GM23338 (cell line): ENCODE data around the gene WRNIP1. TPM values are rescaled to one million over a fixed set of nuclear protein-coding genes. Genes with fewer than 3 reads are reported as not detected.

Source experiments
- ATAC-seq: fragments of 200-7000 bp; cut with Tn5 transposase; 3 replicates; pipeline ENCODE4 v1.9.1; 2020
- DNase-seq: peaks from one replicate; pipeline ENCODE4 v3.0.0-alpha.2; 2015; ENCODE audit warnings: low spot score
- H2AFZ ChIP-seq: fragments of 200-600 bp; sonication (generic); 2 replicates; pipeline ENCODE4 v1.8.0; 2016; ENCODE audit warnings: antibody characterized with exemption, mild to moderate bottlenecking, moderate library complexity
- H3F3A ChIP-seq: fragments of 200-600 bp; sonication (generic); replicated peaks from 2 replicates; pipeline ENCODE4 v1.8.0; 2017; ENCODE audit warnings: antibody characterized with exemption, mixed run types, low read depth
- H3K27ac ChIP-seq: fragments of 200-600 bp; sonication (generic); 2 replicates; pipeline ENCODE4 v1.6.1; 2016; ENCODE audit warnings: low read depth
- H3K27me3 ChIP-seq: fragments of 200-600 bp; sonication (generic); 2 replicates; pipeline ENCODE4 v1.8.0; 2016; ENCODE audit warnings: mild to moderate bottlenecking, mixed run types, moderate library complexity; ENCODE audit not compliant: insufficient read depth
- H3K36me3 ChIP-seq: fragments of 200-600 bp; sonication (generic); 2 replicates; pipeline ENCODE4 v1.8.0; 2016; ENCODE audit warnings: mild to moderate bottlenecking; ENCODE audit not compliant: insufficient read depth
- H3K4me1 ChIP-seq: fragments of 200-600 bp; sonication (generic); 2 replicates; pipeline ENCODE4 v1.8.0; 2016; ENCODE audit warnings: mild to moderate bottlenecking, moderate library complexity; ENCODE audit not compliant: insufficient read depth
- H3K4me2 ChIP-seq: fragments of 200-600 bp; sonication (generic); 2 replicates; pipeline ENCODE4 v1.7.1; 2017; ENCODE audit warnings: mixed run types
- H3K4me3 ChIP-seq: fragments of 200-600 bp; sonication (generic); 2 replicates; pipeline ENCODE4 v1.6.1; 2016; ENCODE audit warnings: mixed run types
- H3K79me2 ChIP-seq: fragments of 200-600 bp; sonication (generic); replicated peaks from 2 replicates; pipeline ENCODE4 v1.8.0; 2017; ENCODE audit warnings: mild to moderate bottlenecking; ENCODE audit not compliant: insufficient read depth
- H3K9me2 ChIP-seq: fragments of 200-600 bp; sonication (generic); 2 replicates; pipeline ENCODE4 v1.8.0; 2017; ENCODE audit not compliant: insufficient read depth
- H4K20me1 ChIP-seq: fragments of 200-600 bp; sonication (generic); replicated peaks from 2 replicates; pipeline ENCODE4 v1.8.0; 2017; ENCODE audit warnings: mild to moderate bottlenecking; ENCODE audit not compliant: insufficient read depth
- H3K27ac Mint-ChIP-seq: 2 replicates; pipeline ENCODE4 v1.8.0; 2020; ENCODE audit warnings: inconsistent platforms, mild to moderate bottlenecking, moderate library complexity, mixed read lengths
- H3K27me3 Mint-ChIP-seq: 3 replicates; pipeline ENCODE4 v1.8.0; 2022; ENCODE audit warnings: low read depth, mild to moderate bottlenecking, moderate library complexity, mixed read lengths, inconsistent platforms; ENCODE audit not compliant: insufficient read depth, poor library complexity
- H3K36me3 Mint-ChIP-seq: 3 replicates; pipeline ENCODE4 v1.8.0; 2021; ENCODE audit warnings: low read depth, mild to moderate bottlenecking, inconsistent platforms, moderate library complexity, mixed read lengths
- H3K4me1 Mint-ChIP-seq: 3 replicates; pipeline ENCODE4 v1.8.0; 2020; ENCODE audit warnings: mild to moderate bottlenecking, inconsistent platforms, mixed read lengths
- H3K4me3 Mint-ChIP-seq: 3 replicates; pipeline ENCODE4 v1.8.0; 2021; ENCODE audit warnings: moderate library complexity, mild to moderate bottlenecking, inconsistent platforms, mixed read lengths
- H3K9me3 Mint-ChIP-seq: 3 replicates; pipeline ENCODE4 v1.8.0; 2020; ENCODE audit warnings: moderate library complexity, mild to moderate bottlenecking, inconsistent platforms, mixed read lengths
- ETS1 ChIP-seq: IDR thresholded peaks from 2 replicates; pipeline ENCODE4 v1.6.1; 2016; ENCODE audit warnings: antibody characterized with exemption
- EZH2phosphoT487 ChIP-seq: fragments of 200-600 bp; sonication (generic); IDR thresholded peaks from one replicate; pipeline ENCODE4 v1.8.1; 2018; ENCODE audit warnings: antibody characterized with exemption; ENCODE audit not compliant: unreplicated experiment
- JUNB ChIP-seq: IDR thresholded peaks from one replicate; pipeline ENCODE4 v1.6.1; 2016; ENCODE audit warnings: antibody characterized with exemption; ENCODE audit not compliant: unreplicated experiment
- NANOG ChIP-seq: IDR thresholded peaks from 2 replicates; pipeline ENCODE4 v1.6.1; 2016; ENCODE audit warnings: antibody characterized with exemption, borderline replicate concordance
- STAT1 ChIP-seq: IDR thresholded peaks from one replicate; pipeline ENCODE4 v1.6.1; 2016; ENCODE audit warnings: antibody characterized with exemption; ENCODE audit not compliant: unreplicated experiment
- ZNF114 ChIP-seq: fragments of 250-450 bp; sonication (Bioruptor Pico); IDR thresholded peaks from 2 replicates; pipeline ENCODE4 v1.5.0; 2020; ENCODE audit warnings: mild to moderate bottlenecking, moderate library complexity
- ZNF331 ChIP-seq: fragments of 250-450 bp; sonication (Bioruptor Pico); IDR thresholded peaks from 2 replicates; pipeline ENCODE4 v1.5.0; 2020; ENCODE audit warnings: low read depth, mild to moderate bottlenecking, moderate library complexity
- ZNF462 ChIP-seq: fragments of 250-450 bp; sonication (Bioruptor Pico); IDR thresholded peaks from 2 replicates; pipeline ENCODE4 v1.5.0; 2020; ENCODE audit warnings: mild to moderate bottlenecking, moderate library complexity
- polyA plus RNA-seq: library from polyadenylated mRNA; unstranded; fragments of >200 nt; fragmentation: Nextera tagmentation; extraction: Ambion mirVana; gene quantifications from 2 replicates; pipeline ENCODE4 v1.2.1, GENCODE V29; 2016
- total RNA-seq: library from RNA; depleted of rRNA; stranded (reverse); fragments of >200 nt; shearing (Covaris generic); gene quantifications from 2 replicates; pipeline ENCODE4 v1.2.3, GENCODE V29; 2014

The WRNIP1 gene
- total and polyA plus RNA-seq, 2 experiments from 2014 or later: 27.6 to 66.0 TPM

GRCh38 chr6:2765896-2766766 is 938 bp downstream of the WRNIP1 start:
- peak overlapping the region; percentile 90 for H3K4me3 Mint-ChIP-seq
- peaks cover 50% of the 10 kb centered on the region for H3K79me2 ChIP-seq
- H3K9me2 ChIP-seq: no peaks in the 10 kb centered on the region
- H3K4me2 ChIP-seq: peak overlapping the region; percentile 94
- DNase-seq: peak; percentile 49
- H4K20me1 ChIP-seq: peaks cover 45% of the 10 kb centered on the region
- H3K27ac ChIP-seq: no peak overlapping the region
- no peaks in the 10 kb centered on the region for H3F3A ChIP-seq
- TF ChIP-seq ETS1 (no peak), ZNF331 (CRISPR knock-in tag) (no peak), JUNB (no peak), STAT1 (no peak), EZH2phosphoT487 (no peak), NANOG (no peak), ZNF114 (CRISPR knock-in tag) (no peak), ZNF462 (no peak)
- peak overlapping the region; percentile 83 for H3K4me3 ChIP-seq
- peaks cover 35% of the 10 kb centered on the region for H3K4me1 ChIP-seq
- peaks cover 38% of the 10 kb centered on the region for H3K4me1 Mint-ChIP-seq
- H3K9me3 Mint-ChIP-seq: 0 out of 3 replicates have a peak, but pooled peaks cover 4% of the 10 kb centered on the region
- no peak overlapping the region for H2AFZ ChIP-seq
- H3K27ac Mint-ChIP-seq: no peak overlapping the region
- peaks cover 7% of the 10 kb centered on the region for H3K27me3 Mint-ChIP-seq
- peak; percentile 11 for ATAC-seq
- peaks cover 12% of the 10 kb centered on the region; the same call in 2 of the 3 replicates for H3K36me3 Mint-ChIP-seq
- H3K36me3 ChIP-seq: no peaks in the 10 kb centered on the region
- H3K27me3 ChIP-seq: peaks cover 5% of the 10 kb centered on the region; the same call in 1 of the 2 replicates
